Neural cell (in vitro differentiated cells): Measurements from ENCODE around the gene RUNX1.

Experiments used
- RAD21 ChIP-seq: fragments of 450-650 bp; conservative IDR thresholded peaks from 2 replicates; pipeline ENCODE4 v1.6.1; 2014; ENCODE audit warnings: antibody characterized with exemption, mild to moderate bottlenecking, moderate library complexity
- TF ChIP-seq, protein P1 (sequence below): IDR thresholded peaks from 2 replicates; pipeline ENCODE4 v1.6.1; 2012; ENCODE audit warnings: borderline replicate concordance

DNA sequence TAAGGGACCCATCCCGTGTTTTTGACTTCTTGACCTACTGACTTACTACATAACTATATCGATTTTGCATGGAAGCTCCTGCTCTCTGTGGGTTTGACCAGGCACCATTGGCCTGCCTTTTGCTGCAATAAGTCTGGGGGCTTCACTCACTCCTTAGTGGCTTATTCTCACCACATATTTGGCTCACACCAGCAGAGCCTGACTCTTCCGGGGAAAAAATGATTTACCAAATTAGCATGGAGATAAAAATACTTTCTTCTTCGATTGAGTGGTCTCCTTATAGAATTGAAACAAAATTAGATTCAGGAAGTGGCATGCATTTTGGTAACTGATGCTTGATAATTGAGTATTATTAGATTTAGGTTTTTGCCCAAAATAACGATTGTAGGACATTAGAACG is 129.7 kb downstream of the RUNX1 start:
- TF ChIP-seq, protein P1, sequence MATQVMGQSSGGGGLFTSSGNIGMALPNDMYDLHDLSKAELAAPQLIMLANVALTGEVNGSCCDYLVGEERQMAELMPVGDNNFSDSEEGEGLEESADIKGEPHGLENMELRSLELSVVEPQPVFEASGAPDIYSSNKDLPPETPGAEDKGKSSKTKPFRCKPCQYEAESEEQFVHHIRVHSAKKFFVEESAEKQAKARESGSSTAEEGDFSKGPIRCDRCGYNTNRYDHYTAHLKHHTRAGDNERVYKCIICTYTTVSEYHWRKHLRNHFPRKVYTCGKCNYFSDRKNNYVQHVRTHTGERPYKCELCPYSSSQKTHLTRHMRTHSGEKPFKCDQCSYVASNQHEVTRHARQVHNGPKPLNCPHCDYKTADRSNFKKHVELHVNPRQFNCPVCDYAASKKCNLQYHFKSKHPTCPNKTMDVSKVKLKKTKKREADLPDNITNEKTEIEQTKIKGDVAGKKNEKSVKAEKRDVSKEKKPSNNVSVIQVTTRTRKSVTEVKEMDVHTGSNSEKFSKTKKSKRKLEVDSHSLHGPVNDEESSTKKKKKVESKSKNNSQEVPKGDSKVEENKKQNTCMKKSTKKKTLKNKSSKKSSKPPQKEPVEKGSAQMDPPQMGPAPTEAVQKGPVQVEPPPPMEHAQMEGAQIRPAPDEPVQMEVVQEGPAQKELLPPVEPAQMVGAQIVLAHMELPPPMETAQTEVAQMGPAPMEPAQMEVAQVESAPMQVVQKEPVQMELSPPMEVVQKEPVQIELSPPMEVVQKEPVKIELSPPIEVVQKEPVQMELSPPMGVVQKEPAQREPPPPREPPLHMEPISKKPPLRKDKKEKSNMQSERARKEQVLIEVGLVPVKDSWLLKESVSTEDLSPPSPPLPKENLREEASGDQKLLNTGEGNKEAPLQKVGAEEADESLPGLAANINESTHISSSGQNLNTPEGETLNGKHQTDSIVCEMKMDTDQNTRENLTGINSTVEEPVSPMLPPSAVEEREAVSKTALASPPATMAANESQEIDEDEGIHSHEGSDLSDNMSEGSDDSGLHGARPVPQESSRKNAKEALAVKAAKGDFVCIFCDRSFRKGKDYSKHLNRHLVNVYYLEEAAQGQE = no peak
- no peak for TF ChIP-seq RAD21
